AG04450 (cell line): ENCODE data around the gene TSHZ1. TPM values are rescaled to one million over a fixed set of nuclear protein-coding genes. Genes with fewer than 3 reads are reported as not detected.

ENCODE experiments used
- CTCF ChIA-PET: fragments of 300-600, 350-600 bp; formaldehyde crosslinking; extraction: SDS; loops from one replicate; lab custom pipeline; 2022; ENCODE audit warnings: antibody characterized with exemption, inconsistent platforms; lab: Charles Lee
- POLR2A ChIA-PET: fragments of 350-600 bp; formaldehyde crosslinking; extraction: SDS; loops from one replicate; lab custom pipeline; 2021; ENCODE audit warnings: antibody characterized with exemption, inconsistent platforms; lab: Yijun Ruan, JAX
- DNase-seq: peaks from one replicate; pipeline ENCODE4 v3.0.0-alpha.2; 2011; ENCODE audit warnings: low read depth, low spot score
- H3K27ac ChIP-seq: one replicate; pipeline ENCODE4 v1.5.1; 2012; ENCODE audit warnings: low read depth, low read length, control low read depth
- H3K27me3 ChIP-seq: one replicate; pipeline ENCODE4 v1.6.0; 2012; ENCODE audit warnings: low read length; ENCODE audit not compliant: control insufficient read depth, insufficient read depth
- H3K4me3 ChIP-seq: 2 replicates; pipeline ENCODE4 v1.5.1; 2011; ENCODE audit warnings: mild to moderate bottlenecking, low read depth, low read length, control low read depth
- H3K9me3 ChIP-seq: 2 replicates; pipeline ENCODE4 v1.5.1; 2012; ENCODE audit warnings: low read length; ENCODE audit not compliant: control insufficient read depth, insufficient read depth
- CTCF ChIP-seq: IDR thresholded peaks from 2 replicates; pipeline ENCODE4 v1.5.1; 2011; ENCODE audit warnings: low read depth, low read length, control low read depth, inconsistent platforms
- polyA plus RNA-seq: library from polyadenylated mRNA; depleted of rRNA; stranded (reverse); fragments of >200 nt; gene quantifications from 2 replicates; pipeline ENCODE4 v1.2.3, GENCODE V29; 2011

TSHZ1 gene
- polyA plus RNA-seq, 1 experiment, result 3.9 TPM

DNA sequence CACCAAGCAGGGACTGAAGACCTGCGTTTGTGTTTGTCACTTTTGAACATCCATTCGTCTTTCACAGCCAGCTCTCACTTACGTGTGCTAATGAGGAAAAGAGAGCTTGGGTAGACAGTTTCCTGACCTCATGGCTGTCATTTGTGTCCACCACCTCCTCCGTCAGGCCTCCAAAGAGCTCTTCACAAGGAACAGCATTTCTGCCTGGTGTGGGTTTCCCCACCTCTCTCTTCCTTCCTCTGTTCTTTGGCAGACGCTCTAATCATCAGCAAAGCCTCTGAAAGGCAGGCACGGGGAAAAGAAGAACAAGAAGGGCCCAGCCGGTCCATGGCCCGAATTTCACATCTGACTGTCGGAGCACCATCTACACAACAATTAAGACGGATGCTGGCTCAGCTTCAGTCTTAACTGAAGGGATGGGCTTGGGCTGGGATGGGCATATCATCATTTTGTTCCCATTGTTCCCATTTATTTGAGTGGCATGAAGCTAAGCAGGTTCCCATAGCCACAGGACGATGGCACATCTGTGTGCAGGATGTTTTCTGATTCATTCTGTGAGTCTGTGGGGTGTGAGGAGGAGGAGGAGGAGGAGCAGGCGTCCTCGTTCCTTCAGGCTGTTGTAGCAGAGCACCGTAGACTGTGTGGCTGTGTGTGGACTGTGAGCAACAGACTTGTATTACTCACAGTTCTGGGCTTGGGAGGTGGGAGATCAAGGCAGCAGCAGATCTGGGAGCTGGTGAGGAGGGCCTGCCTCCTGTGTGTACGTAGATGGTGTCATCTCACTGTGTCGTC, 66.4 kb downstream of the TSHZ1 start:
- no peak overlapping the region for H3K27ac ChIP-seq
- no peaks in the 10 kb centered on the region; the same call in 1 of the 2 replicates for H3K9me3 ChIP-seq
- no peaks in the 10 kb centered on the region for H3K27me3 ChIP-seq
- H3K4me3 ChIP-seq, result no peak overlapping the region
- TF ChIP-seq CTCF, result no peak
- ChIA-PET POLR2A (no interaction called here), CTCF (no interaction called here)
- no peak for DNase-seq

- no peaks in the 10 kb centered on the region for H3K27me3 ChIP-seq
- H3K4me3 ChIP-seq, result no peak overlapping the region
- CTCF ChIA-PET, result no interaction called here
- no peak for TF ChIP-seq CTCF
- POLR2A ChIA-PET, result no interaction called here
- H3K9me3 ChIP-seq, result peaks cover under 1% of the 10 kb centered on the region; the same call in 1 of the 2 replicates
- H3K27ac ChIP-seq, result no peak overlapping the region
- no peak for DNase-seq
Measured at GRCh38 chr18:75277610-75277928, 67.0 kb downstream of the TSHZ1 start.

- Histone ChIP-seq H3K9me3 (peaks cover 6% of the 10 kb centered on the region; the same call in 1 of the 2 replicates), H3K27me3 (no peaks in the 10 kb centered on the region), H3K27ac (no peak overlapping the region), H3K4me3 (no peak overlapping the region)
- POLR2A ChIA-PET, result no interaction called here
- TF ChIP-seq CTCF, result no peak
- DNase-seq, result no peak
- CTCF ChIA-PET, result no interaction called here
Measured at GRCh38 chr18:75279381-75279780, 68.8 kb downstream of the TSHZ1 start.

- no peak overlapping the region for H3K27ac ChIP-seq
- ChIA-PET POLR2A (no interaction called here), CTCF (no interaction called here)
- TF ChIP-seq CTCF, result no peak
- H3K4me3 ChIP-seq, result no peak overlapping the region
- H3K9me3 ChIP-seq, result peaks cover 6% of the 10 kb centered on the region; the same call in 1 of the 2 replicates
- no peaks in the 10 kb centered on the region for H3K27me3 ChIP-seq
- no peak for DNase-seq
Measured at GRCh38 chr18:75280427-75281280, 70.1 kb downstream of the TSHZ1 start.

DNA sequence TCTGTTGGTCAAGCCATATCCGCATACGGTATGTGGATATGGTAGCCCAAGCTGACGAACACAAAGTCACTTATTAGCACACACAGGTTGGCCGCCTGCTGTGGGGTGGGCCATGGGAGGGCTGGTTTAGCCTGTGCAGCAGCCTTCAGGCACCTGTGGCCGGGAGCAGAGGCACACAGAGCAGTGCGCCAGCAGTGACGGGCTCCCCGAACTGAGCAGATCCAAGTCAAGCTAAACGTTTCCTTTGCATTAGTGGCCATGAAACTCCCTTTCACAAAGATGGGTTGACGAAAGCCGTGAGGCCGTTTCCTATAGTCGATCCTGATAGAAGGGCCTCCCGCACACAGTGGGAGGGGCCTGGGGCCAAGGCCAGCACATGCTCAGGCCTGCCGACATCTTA, 72.1 kb downstream of the TSHZ1 start:
- Histone ChIP-seq H3K27me3 (no peaks in the 10 kb centered on the region), H3K27ac (no peak overlapping the region), H3K4me3 (no peak overlapping the region), H3K9me3 (peaks cover 27% of the 10 kb centered on the region; the same call in 1 of the 2 replicates)
- DNase-seq, result no peak
- CTCF ChIA-PET, result no interaction called here
- POLR2A ChIA-PET, result no interaction called here
- TF ChIP-seq CTCF, result no peak
